ENCODE measurements around the gene SEMA3D. TPM values are rescaled to one million over a fixed set of nuclear protein-coding genes. Genes with fewer than 3 reads are reported as not detected.

Gene SEMA3D
- polyA plus RNA-seq, 2 of the 4 experiments (the other 2 are of a cell fraction), result 0.04 to 0.13 TPM

DNA sequence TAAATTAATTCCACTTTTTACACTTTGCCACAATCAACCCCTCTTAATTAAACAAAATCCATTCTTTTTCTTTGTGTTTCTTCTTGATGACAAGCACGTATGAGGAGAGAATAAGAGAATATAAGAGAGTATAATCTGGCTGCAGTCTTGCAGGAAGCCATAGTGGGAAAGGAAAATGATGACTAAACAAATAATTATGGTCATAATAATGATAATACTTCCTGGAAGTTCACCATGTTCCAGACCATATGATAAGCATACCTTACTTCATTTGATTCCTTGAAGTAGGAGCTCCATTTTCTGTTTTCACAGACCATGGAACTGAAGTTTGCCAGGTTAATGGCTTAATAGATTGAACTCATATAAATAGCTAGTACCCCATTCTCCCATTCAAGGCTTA, 237.8 kb downstream of the SEMA3D start:
- H3K27ac ChIP-seq, result no peak overlapping the region
- H3K9me3 ChIP-seq, result no peaks in the 10 kb centered on the region
- DNase-seq (ENCODE audit: low read depth in 1 of 2, low spot score in 1 of 2), result no peak
- no peak for FAIRE-seq
- H3K4me2 ChIP-seq, result no peak overlapping the region
- CTCF ChIA-PET, result interaction anchor here (1.0 kb wide), 1 partner anchor 1013 kb away, joined by 3 read pairs; no protein-coding TSS in a partner anchor
- H3K4me3 ChIP-seq, result no peak overlapping the region
- TF ChIP-seq GATA3 (IDR thresholded peaks at IDR 0.05; ENCODE audit: borderline replicate concordance), result no peak
- TF ChIP-seq MAFK (IDR thresholded peaks at IDR 0.05; ENCODE audit: partially characterized antibody), result peak; percentile 91
- no peak for TF ChIP-seq CHD2 (IDR thresholded peaks at IDR 0.05; ENCODE audit: low read length, partially characterized antibody)
- no peak for ATAC-seq
- POLR2A ChIA-PET, result no interaction called here
- no peaks in the 10 kb centered on the region for H3K4me1 ChIP-seq
- WGBS (ENCODE audit: missing lambda C conversion rate), result 39% methylated on average over 1 of the region's 1 CpG

DNA sequence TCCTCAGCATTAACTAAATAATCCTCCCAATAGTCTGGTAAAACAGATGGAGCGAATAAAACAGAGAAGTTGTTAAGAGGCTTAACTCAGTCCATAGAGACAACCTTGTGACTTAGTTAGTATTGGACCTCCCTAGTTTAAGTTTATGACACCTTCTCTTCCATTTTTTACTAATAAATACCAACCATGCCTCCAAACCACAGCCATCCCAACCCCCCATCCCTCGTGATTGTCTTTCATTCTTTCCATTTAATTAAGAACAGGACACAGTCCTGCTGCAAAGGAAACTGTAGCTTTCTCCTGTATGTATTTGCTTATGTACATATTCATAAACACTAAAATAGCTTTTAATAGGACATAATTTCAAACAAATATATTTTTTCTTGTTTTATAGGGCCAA, 238.2 kb downstream of the SEMA3D start:
- no peak overlapping the region for H3K4me2 ChIP-seq
- no peak overlapping the region for H3K4me3 ChIP-seq
- no peaks in the 10 kb centered on the region for H3K9me3 ChIP-seq
- WGBS (ENCODE audit: missing lambda C conversion rate), result 74% methylated on average over 2 of the region's 2 CpGs
- FAIRE-seq (no peak), DNase-seq (ENCODE audit: low read depth in 1 of 2, low spot score in 1 of 2) (no peak), ATAC-seq (no peak)
- POLR2A ChIA-PET, result no interaction called here
- H3K4me1 ChIP-seq, result no peaks in the 10 kb centered on the region
- CTCF ChIA-PET, result interaction anchor here (1.0 kb wide), 1 partner anchor 1013 kb away, joined by 3 read pairs; no protein-coding TSS in a partner anchor
- no peak for TF ChIP-seq RFX5 (IDR thresholded peaks at IDR 0.05)
- TF ChIP-seq, protein P1, sequence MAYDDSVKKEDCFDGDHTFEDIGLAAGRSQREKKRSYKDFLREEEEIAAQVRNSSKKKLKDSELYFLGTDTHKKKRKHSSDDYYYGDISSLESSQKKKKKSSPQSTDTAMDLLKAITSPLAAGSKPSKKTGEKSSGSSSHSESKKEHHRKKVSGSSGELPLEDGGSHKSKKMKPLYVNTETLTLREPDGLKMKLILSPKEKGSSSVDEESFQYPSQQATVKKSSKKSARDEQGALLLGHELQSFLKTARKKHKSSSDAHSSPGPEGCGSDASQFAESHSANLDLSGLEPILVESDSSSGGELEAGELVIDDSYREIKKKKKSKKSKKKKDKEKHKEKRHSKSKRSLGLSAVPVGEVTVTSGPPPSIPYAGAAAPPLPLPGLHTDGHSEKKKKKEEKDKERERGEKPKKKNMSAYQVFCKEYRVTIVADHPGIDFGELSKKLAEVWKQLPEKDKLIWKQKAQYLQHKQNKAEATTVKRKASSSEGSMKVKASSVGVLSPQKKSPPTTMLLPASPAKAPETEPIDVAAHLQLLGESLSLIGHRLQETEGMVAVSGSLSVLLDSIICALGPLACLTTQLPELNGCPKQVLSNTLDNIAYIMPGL (CRISPR knock-in tag; IDR thresholded peaks at IDR 0.05; ENCODE audit: borderline replicate concordance), result no peak
- no peak overlapping the region for H3K27ac ChIP-seq

DNA sequence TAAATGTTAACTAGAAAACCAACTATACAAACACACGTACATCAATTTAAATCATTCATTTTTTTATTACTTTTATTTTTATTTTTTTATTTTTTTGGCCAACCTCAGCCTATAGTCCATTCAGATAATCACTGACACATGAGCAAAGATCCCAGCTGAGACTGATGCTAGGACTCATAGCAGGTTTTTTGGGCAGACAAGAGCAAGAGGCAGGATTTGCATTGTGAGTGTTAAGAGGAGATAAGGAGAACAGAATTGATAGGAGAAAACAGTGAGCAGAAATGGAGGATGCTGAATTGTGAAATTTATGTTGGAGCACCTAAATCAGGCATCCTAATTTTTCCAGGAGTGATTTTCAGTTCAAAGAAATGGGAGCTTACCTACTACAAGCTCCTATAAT, 240.3 kb downstream of the SEMA3D start:
- ATAC-seq (no peak), FAIRE-seq (no peak), DNase-seq (ENCODE audit: low read depth in 1 of 2, low spot score in 1 of 2) (no peak)
- no peak overlapping the region for H3K4me2 ChIP-seq
- no peak overlapping the region for H3K27ac ChIP-seq
- H3K4me1 ChIP-seq, result no peaks in the 10 kb centered on the region
- ChIA-PET CTCF (no interaction called here), POLR2A (no interaction called here)
- TF ChIP-seq, protein P2, sequence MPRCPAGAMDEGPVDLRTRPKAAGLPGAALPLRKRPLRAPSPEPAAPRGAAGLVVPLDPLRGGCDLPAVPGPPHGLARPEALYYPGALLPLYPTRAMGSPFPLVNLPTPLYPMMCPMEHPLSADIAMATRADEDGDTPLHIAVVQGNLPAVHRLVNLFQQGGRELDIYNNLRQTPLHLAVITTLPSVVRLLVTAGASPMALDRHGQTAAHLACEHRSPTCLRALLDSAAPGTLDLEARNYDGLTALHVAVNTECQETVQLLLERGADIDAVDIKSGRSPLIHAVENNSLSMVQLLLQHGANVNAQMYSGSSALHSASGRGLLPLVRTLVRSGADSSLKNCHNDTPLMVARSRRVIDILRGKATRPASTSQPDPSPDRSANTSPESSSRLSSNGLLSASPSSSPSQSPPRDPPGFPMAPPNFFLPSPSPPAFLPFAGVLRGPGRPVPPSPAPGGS (IDR thresholded peaks at IDR 0.05), result no peak
- TF ChIP-seq ZC3H11A (IDR thresholded peaks at IDR 0.05), result no peak
- no peak for TF ChIP-seq POLR2A (IDR thresholded peaks at IDR 0.05; ENCODE audit: low read length)
- no peak for TF ChIP-seq HOXB5 (CRISPR knock-in tag; IDR thresholded peaks at IDR 0.05)
- WGBS (ENCODE audit: missing lambda C conversion rate), result 52% methylated on average over 1 of the region's 1 CpG
- H3K4me3 ChIP-seq, result no peak overlapping the region
- no peaks in the 10 kb centered on the region for H3K9me3 ChIP-seq
